Erythroblast (primary cell): ENCODE data around the gene CLCN5.
"Not testable (repeated sequence)": the region's sequence is repeated elsewhere in the genome, so short reads cannot be mapped to it uniquely, and the experiment has no call there.

Source experiments
- DNase-seq, 2 experiments: peaks; one replicate each; lab custom pipeline; 2025; lab: John Stamatoyannopoulos, UW
- GATA1 ChIP-seq: IDR thresholded peaks from 2 replicates; pipeline ENCODE4 v1.6.1; 2011; ENCODE audit warnings: low read depth, mild to moderate bottlenecking, control low read depth, low read length, moderate library complexity
- POLR2A ChIP-seq: IDR thresholded peaks from 2 replicates; pipeline ENCODE4 v1.6.1; 2011; ENCODE audit warnings: mild to moderate bottlenecking, low read length

Gene CLCN5

GRCh38 chrX:49995107-49995731 is 72.8 kb downstream of the CLCN5 start:
- TF ChIP-seq GATA1, result no peak
- no peak for TF ChIP-seq POLR2A
- no peak for DNase-seq

- DNase-seq, result no peak
- TF ChIP-seq POLR2A (no peak), GATA1 (no peak)
These were observed 73.5 kb downstream of the CLCN5 start for GRCh38 chrX:49995795-49996455.

GRCh38 chrX:49996474-49996873 is 74.1 kb downstream of the CLCN5 start:
- TF ChIP-seq POLR2A, result no peak
- no peak for TF ChIP-seq GATA1
- no peak for DNase-seq

DNA sequence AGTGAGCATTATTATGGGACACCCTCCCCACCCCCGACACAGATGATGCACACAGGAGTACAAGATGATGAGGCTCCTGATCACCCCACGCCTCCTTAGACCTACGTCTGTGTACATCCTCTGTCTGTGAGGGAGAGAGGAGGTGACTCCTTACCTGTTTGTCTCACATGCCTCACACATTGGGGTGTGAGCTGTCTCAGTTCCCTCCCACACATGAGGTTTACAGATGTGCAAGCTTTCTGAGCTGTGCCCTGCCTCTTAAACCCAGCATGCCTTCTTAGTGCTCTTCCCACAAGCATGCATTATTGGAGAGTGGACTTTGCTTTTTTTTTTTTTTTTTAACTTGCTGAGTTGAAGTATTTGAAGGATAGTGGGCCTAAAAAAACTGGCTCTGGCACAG is 76.7 kb downstream of the CLCN5 start:
- TF ChIP-seq GATA1 (no peak), POLR2A (no peak)
- DNase-seq, result no peak

GRCh38 chrX:50000937-50001542 is 78.6 kb downstream of the CLCN5 start:
- TF ChIP-seq GATA1 (no peak), POLR2A (no peak)
- no peak for DNase-seq

GRCh38 chrX:50002067-50002714 is 79.8 kb downstream of the CLCN5 start:
- DNase-seq, result no peak
- TF ChIP-seq POLR2A, result no peak
- TF ChIP-seq GATA1, result no peak

DNA sequence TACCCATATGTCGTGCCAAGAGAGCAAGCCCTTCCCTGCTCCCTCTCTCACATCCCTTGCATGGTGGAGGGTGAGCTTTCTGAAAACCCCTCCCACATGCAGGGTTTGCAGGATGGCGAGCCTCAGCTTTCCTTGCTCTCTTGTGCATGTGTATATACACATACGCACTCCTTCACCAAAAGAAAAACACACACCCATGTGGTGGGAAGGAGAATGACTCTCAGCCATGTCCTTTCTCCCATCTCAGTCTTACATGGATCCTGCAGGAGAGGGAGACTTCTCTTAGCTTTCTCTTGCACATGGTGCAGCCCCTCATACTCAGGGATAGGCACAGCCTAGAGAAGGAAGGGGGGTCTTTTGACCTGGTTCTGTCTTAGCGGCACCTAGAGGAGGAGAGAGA is 81.1 kb downstream of the CLCN5 start:
- TF ChIP-seq POLR2A, result no peak
- TF ChIP-seq GATA1, result no peak
- no peak for DNase-seq

DNA sequence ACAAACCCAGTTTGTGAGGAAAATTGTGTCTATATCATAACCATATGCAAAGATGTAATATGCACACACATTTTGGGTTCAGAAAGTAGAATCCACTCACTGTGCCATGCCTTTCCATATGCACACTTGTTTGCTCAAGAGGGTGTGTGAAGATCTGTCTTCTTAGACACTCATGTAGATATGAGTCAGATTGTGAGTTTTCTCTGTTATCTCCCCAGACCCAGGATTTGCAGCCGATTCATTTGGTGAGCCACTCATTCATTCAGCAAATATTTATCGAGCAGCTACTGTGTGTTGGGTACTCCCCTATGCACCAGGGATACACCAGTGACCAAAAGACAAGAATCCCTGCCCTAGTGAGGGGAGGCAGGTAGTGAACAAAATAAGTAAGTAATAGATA is 81.5 kb downstream of the CLCN5 start:
- TF ChIP-seq POLR2A, result no peak
- DNase-seq, result no peak

DNA sequence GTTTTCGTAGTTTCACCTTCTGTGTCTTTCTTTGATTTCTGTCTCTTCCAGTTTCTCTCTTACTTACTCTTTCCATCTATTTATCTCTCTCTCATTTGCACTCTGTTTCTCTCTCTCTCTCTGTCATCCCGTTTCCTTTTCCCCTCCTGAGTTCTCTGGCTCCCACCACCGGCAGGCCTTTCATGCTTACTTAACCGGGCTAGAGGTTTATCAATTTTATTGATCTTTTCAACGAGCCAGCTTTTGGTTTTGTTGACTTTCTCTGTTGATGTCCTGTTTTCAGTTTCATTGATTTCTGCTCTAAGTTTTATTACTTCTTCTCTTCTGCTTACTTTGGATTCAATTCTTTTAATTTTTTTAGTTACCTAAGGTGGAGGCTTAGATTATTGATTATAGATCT is 103.2 kb downstream of the CLCN5 start:
- DNase-seq, result not testable (repeated sequence)

DNA sequence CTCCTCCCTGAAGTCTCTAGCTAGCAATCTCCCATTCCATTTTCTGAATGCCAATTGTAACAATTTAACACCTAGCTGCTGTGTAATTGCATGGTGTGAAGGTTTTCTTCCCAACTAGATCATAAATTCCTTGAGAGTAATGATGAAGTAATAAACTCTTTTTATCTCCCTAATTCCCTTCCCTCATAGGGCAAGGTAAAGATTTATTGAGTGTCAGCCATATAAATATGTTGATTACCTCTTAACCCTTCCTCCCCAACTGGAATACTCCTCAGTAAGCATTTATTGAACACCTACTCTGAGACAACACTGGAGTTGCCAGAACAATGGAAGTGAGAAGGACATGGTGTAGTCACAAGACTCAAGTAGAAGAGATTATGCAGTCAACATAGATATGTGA is 112.7 kb downstream of the CLCN5 start:
- TF ChIP-seq POLR2A (no peak), GATA1 (no peak)
- DNase-seq, result no peak

GRCh38 chrX:50036426-50036825 is 114.0 kb downstream of the CLCN5 start:
- no peak for DNase-seq
- TF ChIP-seq GATA1 (no peak), POLR2A (no peak)

DNA sequence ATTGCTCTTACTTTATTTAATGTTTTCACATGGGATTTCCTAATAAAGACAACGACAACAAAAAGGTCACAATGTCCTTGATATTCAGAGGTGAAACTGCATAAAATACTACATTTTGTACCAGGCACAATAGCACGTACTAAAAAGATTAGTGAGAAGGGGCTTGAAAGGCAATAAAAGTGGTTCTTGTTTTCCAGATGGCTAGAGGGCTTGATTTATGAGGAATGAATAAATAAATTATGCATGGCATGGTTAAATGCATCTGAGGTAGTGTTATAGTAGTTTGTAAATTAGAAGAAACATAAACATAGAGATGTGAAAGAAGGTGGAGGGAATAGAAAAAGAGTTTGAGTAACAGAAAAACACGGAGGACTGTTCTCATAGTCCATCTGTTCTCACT is 123.4 kb downstream of the CLCN5 start:
- DNase-seq, result no peak
- TF ChIP-seq GATA1, result no peak

DNA sequence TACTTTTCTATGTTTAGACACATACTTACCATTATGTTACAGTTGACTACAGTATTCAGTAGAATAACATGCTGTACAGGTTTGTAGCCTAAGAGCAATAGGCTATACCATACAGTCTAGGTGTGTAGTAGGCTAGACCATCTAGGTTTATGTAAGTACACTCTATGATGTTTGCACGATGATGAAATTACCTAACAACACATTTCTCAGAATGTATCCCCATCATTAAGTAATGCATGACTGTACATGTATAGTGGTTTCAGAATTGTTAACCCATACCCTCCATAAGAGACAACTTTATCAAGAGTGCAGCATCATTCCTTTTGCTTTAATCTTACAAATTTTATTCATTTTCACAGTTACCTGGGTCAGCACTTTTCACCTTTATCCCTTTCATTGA is 126.8 kb downstream of the CLCN5 start:
- DNase-seq, result no peak
- no peak for TF ChIP-seq GATA1
- TF ChIP-seq POLR2A, result no peak

GRCh38 chrX:50054147-50054546 is 131.8 kb downstream of the CLCN5 start:
- TF ChIP-seq GATA1, result no peak
- TF ChIP-seq POLR2A, result no peak

GRCh38 chrX:50066318-50066937 is 144.0 kb downstream of the CLCN5 start:
- DNase-seq, result no peak
- TF ChIP-seq GATA1 (no peak), POLR2A (no peak)

More at GRCh38 chrX:50054147-50054546, 131.8 kb downstream of the CLCN5 start:
- DNase-seq, result no peak
